ENCODE results near the gene PCCA.

The PCCA gene

DNA sequence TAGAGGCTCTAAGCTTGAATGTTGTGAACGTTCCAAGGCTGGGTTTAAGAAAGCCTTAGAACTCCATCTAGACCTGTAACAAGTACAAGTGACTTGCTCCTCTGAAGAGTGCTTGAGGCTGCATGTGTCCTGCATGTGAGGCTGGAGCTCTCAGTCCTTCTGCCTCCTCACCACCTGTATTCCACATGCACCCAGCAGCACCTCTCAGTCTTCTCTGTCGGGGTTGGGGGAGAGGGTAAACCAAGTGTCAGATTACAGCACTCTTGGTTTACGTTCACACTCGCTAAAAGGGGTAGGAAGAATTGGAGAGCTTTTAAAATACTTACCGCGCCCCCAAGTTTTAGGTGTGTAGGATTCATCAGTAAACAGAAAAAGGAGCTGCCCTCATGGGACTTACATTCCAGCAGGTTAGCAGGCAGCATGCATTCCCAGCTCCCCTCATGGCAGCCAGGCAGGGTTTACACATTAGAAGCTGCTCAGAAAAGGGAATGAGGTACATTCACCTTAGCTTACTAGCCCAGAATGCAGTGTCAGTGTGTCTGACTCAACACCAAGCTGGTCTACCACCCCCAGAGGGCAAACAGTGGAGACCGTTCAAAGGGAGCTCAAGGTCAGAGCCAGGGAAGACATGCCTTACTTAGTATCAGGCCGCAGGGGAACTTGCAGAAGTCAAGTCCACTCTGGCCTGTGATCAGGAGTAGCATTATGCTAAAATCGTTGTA, 248.1 kb downstream of the PCCA start:
- no peaks in the 10 kb centered on the region for H3K9me3 ChIP-seq (ENCODE audit: control insufficient read depth in 2 of 2, low read length in 2 of 2)
- H3K9ac ChIP-seq (ENCODE audit: low read length in 2 of 2): no peak overlapping the region
- no peaks in the 10 kb centered on the region for H3K27me3 ChIP-seq (ENCODE audit: control insufficient read depth in 1 of 2, insufficient read depth in 2 of 2, low read length in 2 of 2)
- H3K4me3 ChIP-seq (ENCODE audit: low read length in 2 of 2): no peak overlapping the region
- H3K27ac ChIP-seq (ENCODE audit: low read length): no peak overlapping the region
- H3K36me3 ChIP-seq (ENCODE audit: control insufficient read depth in 2 of 2, insufficient read depth in 2 of 2, low read length in 2 of 2): peaks cover 2 to 9% of the 10 kb centered on the region in 2 donors
- H3K4me1 ChIP-seq (ENCODE audit: control insufficient read depth, insufficient read depth, low read length): no peaks in the 10 kb centered on the region

DNA sequence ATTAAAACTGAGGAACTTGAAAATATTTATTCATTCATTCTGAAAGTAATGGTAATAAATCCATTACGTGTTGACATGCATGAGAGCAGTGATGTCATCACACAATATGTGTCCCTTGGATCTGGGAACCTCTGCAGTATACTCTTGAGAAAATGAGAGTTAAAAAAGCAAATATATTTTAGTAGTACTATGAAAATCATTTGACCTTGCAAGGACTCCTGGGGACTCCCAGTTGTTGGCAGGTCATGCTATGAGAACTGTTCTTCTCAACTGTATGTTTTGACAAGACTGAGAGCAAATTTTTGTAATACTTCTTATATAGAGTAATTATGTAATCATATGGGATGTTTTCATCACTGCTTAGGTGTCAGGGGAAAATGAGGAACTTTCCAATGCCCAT, 249.4 kb downstream of the PCCA start:
- no peaks in the 10 kb centered on the region for H3K27me3 ChIP-seq (ENCODE audit: control insufficient read depth in 1 of 2, insufficient read depth in 2 of 2, low read length in 2 of 2)
- H3K4me1 ChIP-seq (ENCODE audit: control insufficient read depth, insufficient read depth, low read length): no peaks in the 10 kb centered on the region
- peaks cover 2 to 9% of the 10 kb centered on the region in 2 donors for H3K36me3 ChIP-seq (ENCODE audit: control insufficient read depth in 2 of 2, insufficient read depth in 2 of 2, low read length in 2 of 2)
- H3K9ac ChIP-seq (ENCODE audit: low read length in 2 of 2): no peak overlapping the region
- no peak overlapping the region for H3K27ac ChIP-seq (ENCODE audit: low read length)
- H3K4me3 ChIP-seq (ENCODE audit: low read length in 2 of 2): no peak overlapping the region
- H3K9me3 ChIP-seq (ENCODE audit: control insufficient read depth in 2 of 2, low read length in 2 of 2): no peaks in the 10 kb centered on the region

DNA sequence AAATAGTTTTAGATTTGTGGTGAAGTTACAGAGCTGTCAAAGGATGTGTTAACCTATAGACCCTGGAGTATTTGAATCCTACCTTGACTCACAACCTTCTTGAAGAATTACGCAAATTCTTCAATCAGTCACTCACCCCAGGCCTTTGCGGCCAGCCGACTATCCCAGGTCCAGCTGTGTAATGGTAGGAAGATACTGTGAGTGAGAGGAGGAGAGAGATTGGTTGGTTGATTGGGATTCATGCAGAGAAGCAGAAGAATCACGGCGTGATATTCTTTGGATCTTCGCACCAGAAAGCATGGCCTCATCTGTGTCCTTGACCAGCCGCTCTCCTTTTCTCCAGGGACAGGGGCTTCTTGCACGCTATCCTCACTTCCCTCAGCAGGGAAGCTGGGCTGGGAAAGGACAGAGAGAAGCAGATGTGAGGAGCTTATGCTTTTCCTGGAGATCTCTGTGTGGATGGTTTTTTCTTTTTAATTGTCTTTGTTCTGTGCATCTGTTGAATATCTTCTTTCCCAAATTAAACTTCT, 250.6 kb downstream of the PCCA start:
- H3K9ac ChIP-seq (ENCODE audit: low read length in 2 of 2): no peak overlapping the region
- peaks cover 2 to 5% of the 10 kb centered on the region in 2 donors for H3K36me3 ChIP-seq (ENCODE audit: control insufficient read depth in 2 of 2, insufficient read depth in 2 of 2, low read length in 2 of 2)
- no peak overlapping the region for H3K4me3 ChIP-seq (ENCODE audit: low read length in 2 of 2)
- H3K27ac ChIP-seq (ENCODE audit: low read length): no peak overlapping the region
- H3K9me3 ChIP-seq (ENCODE audit: control insufficient read depth in 2 of 2, low read length in 2 of 2): no peaks in the 10 kb centered on the region
- H3K4me1 ChIP-seq (ENCODE audit: control insufficient read depth, insufficient read depth, low read length): no peaks in the 10 kb centered on the region
- no peaks in the 10 kb centered on the region for H3K27me3 ChIP-seq (ENCODE audit: control insufficient read depth in 1 of 2, insufficient read depth in 2 of 2, low read length in 2 of 2)

DNA sequence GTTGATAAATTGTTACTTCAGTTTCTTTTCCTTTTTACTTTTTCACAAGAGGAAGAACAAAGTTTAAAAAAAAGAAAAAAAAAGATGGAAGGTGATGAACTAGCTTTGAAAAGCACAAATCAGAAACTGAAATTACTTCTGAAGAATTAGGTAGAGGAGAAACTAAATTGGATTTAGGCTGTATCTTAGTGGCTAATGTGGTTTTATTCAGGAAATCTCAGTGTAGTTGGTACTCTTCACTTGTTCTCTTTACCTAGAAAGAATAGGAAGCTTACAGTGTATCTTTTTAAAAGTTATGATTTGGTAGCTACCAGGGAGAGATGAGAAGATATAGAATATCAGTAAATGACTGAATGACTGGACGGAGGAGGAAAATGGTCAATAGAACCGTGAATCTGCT, 252.0 kb downstream of the PCCA start:
- Histone ChIP-seq H3K27me3 (ENCODE audit: control insufficient read depth in 1 of 2, insufficient read depth in 2 of 2, low read length in 2 of 2) (no peaks in the 10 kb centered on the region), H3K4me3 (ENCODE audit: low read length in 2 of 2) (no peak overlapping the region), H3K36me3 (ENCODE audit: control insufficient read depth in 2 of 2, insufficient read depth in 2 of 2, low read length in 2 of 2) (peaks cover 5% of the 10 kb centered on the region in 2 donors), H3K9me3 (ENCODE audit: control insufficient read depth in 2 of 2, low read length in 2 of 2) (no peaks in the 10 kb centered on the region), H3K4me1 (ENCODE audit: control insufficient read depth, insufficient read depth, low read length) (no peaks in the 10 kb centered on the region), H3K27ac (ENCODE audit: low read length) (no peak overlapping the region), H3K9ac (ENCODE audit: low read length in 2 of 2) (no peak overlapping the region)

DNA sequence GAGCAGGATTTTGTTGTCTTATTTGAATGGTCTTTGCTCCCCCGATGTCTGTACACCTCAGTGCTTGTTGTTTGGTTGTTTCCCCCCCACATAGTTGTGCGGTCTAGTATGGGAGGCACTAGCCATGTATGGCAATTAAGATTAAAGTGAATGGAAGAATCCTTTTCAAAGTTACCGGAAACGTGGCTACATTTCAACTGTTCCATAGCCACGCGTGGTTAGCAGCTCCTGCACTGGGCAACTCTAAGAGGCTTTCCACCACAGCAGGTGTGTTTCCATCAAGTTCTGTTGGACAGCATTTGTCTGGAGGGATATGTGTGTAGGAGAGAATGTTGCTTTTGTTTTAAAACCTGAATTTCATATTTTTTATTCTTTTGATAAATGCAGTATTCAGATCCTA, 252.4 kb downstream of the PCCA start:
- Histone ChIP-seq H3K9me3 (ENCODE audit: control insufficient read depth in 2 of 2, low read length in 2 of 2) (no peaks in the 10 kb centered on the region), H3K27me3 (ENCODE audit: control insufficient read depth in 1 of 2, insufficient read depth in 2 of 2, low read length in 2 of 2) (no peaks in the 10 kb centered on the region), H3K9ac (ENCODE audit: low read length in 2 of 2) (no peak overlapping the region), H3K27ac (ENCODE audit: low read length) (no peak overlapping the region), H3K4me3 (ENCODE audit: low read length in 2 of 2) (no peak overlapping the region), H3K4me1 (ENCODE audit: control insufficient read depth, insufficient read depth, low read length) (no peaks in the 10 kb centered on the region), H3K36me3 (ENCODE audit: control insufficient read depth in 2 of 2, insufficient read depth in 2 of 2, low read length in 2 of 2) (peaks cover 5% of the 10 kb centered on the region in 2 donors)

DNA sequence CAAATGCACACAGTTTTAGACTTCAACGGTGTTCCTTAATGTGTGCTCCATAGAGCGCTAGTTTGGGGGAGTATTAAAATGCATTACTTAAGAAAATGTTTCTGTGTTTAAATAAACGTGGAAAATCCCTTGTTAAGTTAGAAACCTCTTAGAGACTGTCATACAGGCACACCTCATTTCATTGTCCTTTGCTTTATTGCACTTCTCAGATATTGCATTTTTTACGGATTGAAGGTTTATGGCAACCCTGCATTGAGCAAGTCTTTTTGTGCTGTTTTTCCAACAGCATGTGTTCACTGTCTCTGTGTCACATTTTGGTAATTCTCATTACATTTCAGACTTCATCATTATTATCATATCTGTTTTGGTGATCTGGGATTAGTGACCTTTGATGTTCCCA, 255.7 kb downstream of the PCCA start:
- no peaks in the 10 kb centered on the region for H3K4me1 ChIP-seq (ENCODE audit: control insufficient read depth, insufficient read depth, low read length)
- no peak overlapping the region for H3K4me3 ChIP-seq (ENCODE audit: low read length in 2 of 2)
- H3K27ac ChIP-seq (ENCODE audit: low read length): no peak overlapping the region
- no peaks in the 10 kb centered on the region for H3K9me3 ChIP-seq (ENCODE audit: control insufficient read depth in 2 of 2, low read length in 2 of 2)
- H3K36me3 ChIP-seq (ENCODE audit: control insufficient read depth in 2 of 2, insufficient read depth in 2 of 2, low read length in 2 of 2): peaks cover under 1 to 5% of the 10 kb centered on the region in 2 donors
- no peaks in the 10 kb centered on the region for H3K27me3 ChIP-seq (ENCODE audit: control insufficient read depth in 1 of 2, insufficient read depth in 2 of 2, low read length in 2 of 2)
- no peak overlapping the region for H3K9ac ChIP-seq (ENCODE audit: low read length in 2 of 2)

DNA sequence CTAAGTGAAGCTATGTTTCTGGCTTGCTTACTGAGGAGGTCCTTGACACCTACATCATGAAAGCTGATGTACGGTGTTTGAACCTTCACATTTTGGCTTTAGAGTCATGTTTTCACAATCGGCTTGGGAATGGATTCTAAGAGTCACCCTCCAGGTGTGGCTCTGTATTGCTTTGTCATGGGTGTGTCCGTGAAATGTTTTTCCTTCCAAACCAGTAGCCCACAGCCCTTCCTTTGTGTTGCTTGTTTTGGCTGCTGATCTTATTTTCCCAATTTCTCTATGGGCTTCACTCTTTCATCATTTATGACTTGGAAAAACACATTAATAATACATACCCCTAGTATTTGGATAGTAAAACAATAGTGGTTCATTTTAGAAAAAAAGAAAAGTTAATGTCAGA, 259.1 kb downstream of the PCCA start:
- no peak overlapping the region for H3K4me3 ChIP-seq (ENCODE audit: low read length in 2 of 2)
- H3K4me1 ChIP-seq (ENCODE audit: control insufficient read depth, insufficient read depth, low read length): no peaks in the 10 kb centered on the region
- H3K36me3 ChIP-seq (ENCODE audit: control insufficient read depth in 2 of 2, insufficient read depth in 2 of 2, low read length in 2 of 2): peaks cover 0 to 2% of the 10 kb centered on the region in 2 donors
- no peak overlapping the region for H3K27ac ChIP-seq (ENCODE audit: low read length)
- no peaks in the 10 kb centered on the region for H3K9me3 ChIP-seq (ENCODE audit: control insufficient read depth in 2 of 2, low read length in 2 of 2)
- H3K27me3 ChIP-seq (ENCODE audit: control insufficient read depth in 1 of 2, insufficient read depth in 2 of 2, low read length in 2 of 2): no peaks in the 10 kb centered on the region
- H3K9ac ChIP-seq (ENCODE audit: low read length in 2 of 2): no peak overlapping the region

DNA sequence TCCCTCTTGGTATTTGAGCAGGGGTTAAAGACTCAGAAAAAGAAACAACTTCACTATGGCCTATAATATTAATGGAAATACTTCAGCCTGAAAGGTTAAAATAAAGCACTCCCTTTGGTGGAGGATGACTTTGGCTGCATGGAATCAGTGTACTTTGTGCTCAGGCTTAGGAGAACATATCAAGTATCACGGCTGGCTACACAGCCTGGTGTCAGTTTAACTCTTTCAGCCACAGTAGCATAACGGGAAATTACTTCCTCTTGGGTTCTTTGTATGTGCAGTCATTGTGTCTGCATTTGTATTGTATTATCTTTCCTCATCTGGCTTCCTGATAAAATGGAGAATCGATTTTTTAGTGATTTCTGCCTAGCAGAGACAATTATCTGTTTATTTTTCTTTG, 260.7 kb downstream of the PCCA start:
- no peaks in the 10 kb centered on the region for H3K27me3 ChIP-seq (ENCODE audit: control insufficient read depth in 1 of 2, insufficient read depth in 2 of 2, low read length in 2 of 2)
- H3K4me1 ChIP-seq (ENCODE audit: control insufficient read depth, insufficient read depth, low read length): no peaks in the 10 kb centered on the region
- H3K9ac ChIP-seq (ENCODE audit: low read length in 2 of 2): no peak overlapping the region
- no peaks in the 10 kb centered on the region for H3K9me3 ChIP-seq (ENCODE audit: control insufficient read depth in 2 of 2, low read length in 2 of 2)
- H3K4me3 ChIP-seq (ENCODE audit: low read length in 2 of 2): no peak overlapping the region
- peaks cover 0 to 2% of the 10 kb centered on the region in 2 donors for H3K36me3 ChIP-seq (ENCODE audit: control insufficient read depth in 2 of 2, insufficient read depth in 2 of 2, low read length in 2 of 2)
- H3K27ac ChIP-seq (ENCODE audit: low read length): no peak overlapping the region

DNA sequence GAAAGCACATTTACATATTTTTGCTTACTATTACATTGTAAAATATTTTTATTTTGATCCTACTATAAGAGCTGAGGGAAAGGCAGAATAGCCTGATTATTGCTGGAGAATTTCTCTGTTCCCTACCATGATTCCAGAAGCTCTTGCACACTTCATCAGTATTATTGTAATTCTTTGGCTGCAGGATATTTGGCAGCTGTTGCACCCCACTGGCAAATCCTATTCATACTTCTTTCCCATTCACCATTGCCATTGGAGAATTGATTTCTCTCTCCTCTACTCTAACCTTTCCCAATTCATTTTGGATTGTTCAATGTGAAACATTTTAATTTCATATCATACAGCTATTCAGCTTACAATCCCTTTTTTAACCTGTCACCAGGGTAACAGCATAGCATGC, 261.7 kb downstream of the PCCA start:
- Histone ChIP-seq H3K9ac (ENCODE audit: low read length in 2 of 2) (no peak overlapping the region), H3K4me3 (ENCODE audit: low read length in 2 of 2) (no peak overlapping the region), H3K9me3 (ENCODE audit: control insufficient read depth in 2 of 2, low read length in 2 of 2) (no peaks in the 10 kb centered on the region), H3K4me1 (ENCODE audit: control insufficient read depth, insufficient read depth, low read length) (no peaks in the 10 kb centered on the region), H3K36me3 (ENCODE audit: control insufficient read depth in 2 of 2, insufficient read depth in 2 of 2, low read length in 2 of 2) (no peaks in the 10 kb centered on the region), H3K27me3 (ENCODE audit: control insufficient read depth in 1 of 2, insufficient read depth in 2 of 2, low read length in 2 of 2) (no peaks in the 10 kb centered on the region), H3K27ac (ENCODE audit: low read length) (no peak overlapping the region)

DNA sequence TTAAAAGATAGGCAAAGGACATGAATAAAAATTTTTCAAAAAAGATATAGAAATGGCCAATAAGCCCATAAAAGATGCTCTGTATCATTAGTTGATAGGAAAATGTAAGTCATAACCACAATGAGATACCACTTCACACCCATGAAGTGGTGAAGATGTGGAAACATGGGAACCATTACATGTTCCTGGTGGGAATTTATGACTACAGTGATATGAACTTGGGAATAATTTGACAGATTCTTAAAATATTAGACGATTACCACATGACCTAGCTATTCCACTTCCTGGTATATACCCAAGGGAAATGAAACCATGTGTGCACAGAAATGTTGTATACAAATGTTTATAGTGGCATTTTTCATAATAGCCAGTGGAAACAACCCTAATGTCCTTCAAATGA, 267.5 kb downstream of the PCCA start:
- H3K27me3 ChIP-seq (ENCODE audit: control insufficient read depth in 1 of 2, insufficient read depth in 2 of 2, low read length in 2 of 2): no peaks in the 10 kb centered on the region
- H3K9ac ChIP-seq (ENCODE audit: low read length in 2 of 2): no peak overlapping the region
- no peak overlapping the region for H3K4me3 ChIP-seq (ENCODE audit: low read length in 2 of 2)
- no peaks in the 10 kb centered on the region for H3K9me3 ChIP-seq (ENCODE audit: control insufficient read depth in 2 of 2, low read length in 2 of 2)
- H3K4me1 ChIP-seq (ENCODE audit: control insufficient read depth, insufficient read depth, low read length): no peaks in the 10 kb centered on the region
- H3K27ac ChIP-seq (ENCODE audit: low read length): no peak overlapping the region
- H3K36me3 ChIP-seq (ENCODE audit: control insufficient read depth in 2 of 2, insufficient read depth in 2 of 2, low read length in 2 of 2): no peaks in the 10 kb centered on the region

DNA sequence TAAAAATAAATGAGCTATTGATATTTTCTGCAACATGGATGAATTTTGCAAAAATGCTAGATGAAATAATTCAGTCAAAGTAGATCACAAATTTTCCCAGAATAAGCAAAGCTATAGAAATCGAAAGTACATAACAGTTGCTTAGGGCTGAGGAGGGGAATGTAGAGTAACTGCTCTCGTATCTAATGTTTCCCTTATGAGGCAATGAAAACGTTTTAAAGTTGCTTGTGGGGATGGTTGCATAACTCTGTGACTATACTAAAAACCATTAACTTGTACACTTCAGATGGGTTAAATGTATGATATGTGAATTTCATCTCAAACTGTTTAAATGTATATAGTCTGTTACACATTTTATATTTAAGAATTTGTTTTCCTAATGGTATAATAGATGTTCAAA, 268.0 kb downstream of the PCCA start:
- no peak overlapping the region for H3K27ac ChIP-seq (ENCODE audit: low read length)

More for the DNA sequence above, 268.0 kb downstream of the PCCA start:
- Histone ChIP-seq H3K27me3 (ENCODE audit: control insufficient read depth in 1 of 2, insufficient read depth in 2 of 2, low read length in 2 of 2) (no peaks in the 10 kb centered on the region), H3K9me3 (ENCODE audit: control insufficient read depth in 2 of 2, low read length in 2 of 2) (no peaks in the 10 kb centered on the region), H3K36me3 (ENCODE audit: control insufficient read depth in 2 of 2, insufficient read depth in 2 of 2, low read length in 2 of 2) (no peaks in the 10 kb centered on the region), H3K9ac (ENCODE audit: low read length in 2 of 2) (no peak overlapping the region), H3K4me3 (ENCODE audit: low read length in 2 of 2) (no peak overlapping the region), H3K4me1 (ENCODE audit: control insufficient read depth, insufficient read depth, low read length) (no peaks in the 10 kb centered on the region)

Measured in stomach smooth muscle (tissue), 2 donors.